Skeletal muscle satellite cell (primary cell): ENCODE measurements around the gene RNF111.
A peak's percentile ranks its signal among the peaks of the same experiment; 100 is the strongest.

Experiments
- H3K27me3 ChIP-seq: 2 replicates; pipeline ENCODE4 v1.7.0; 2013; ENCODE audit warnings: low read length; ENCODE audit not compliant: control insufficient read depth, insufficient read depth
- H3K36me3 ChIP-seq: 2 replicates; pipeline ENCODE4 v1.7.0; 2013; ENCODE audit warnings: mild to moderate bottlenecking, control low read depth, low read length; ENCODE audit not compliant: insufficient read depth
- H3K4me1 ChIP-seq: 2 replicates; pipeline ENCODE4 v1.7.0; 2013; ENCODE audit warnings: low read length; ENCODE audit not compliant: control insufficient read depth, insufficient read depth
- H3K4me2 ChIP-seq: 2 replicates; pipeline ENCODE4 v1.7.0; 2013; ENCODE audit warnings: mild to moderate bottlenecking, low read length
- H3K4me3 ChIP-seq: 2 replicates; pipeline ENCODE4 v1.7.0; 2013; ENCODE audit warnings: low read length
- H3K9ac ChIP-seq: 2 replicates; pipeline ENCODE4 v1.7.0; 2013; ENCODE audit warnings: mild to moderate bottlenecking, low read depth, low read length, moderate library complexity
- H3K9me3 ChIP-seq: replicated peaks from 2 replicates; pipeline ENCODE4 v1.7.0; 2013; ENCODE audit warnings: mild to moderate bottlenecking, control low read depth, low read length

RNF111 gene

GRCh38 chr15:59063042-59063441 is 75.6 kb downstream of the RNF111 start:
- H3K4me3 ChIP-seq = no peak overlapping the region

GRCh38 chr15:59069430-59069829 is 82.0 kb downstream of the RNF111 start:
- H3K4me1 ChIP-seq = no peaks in the 10 kb centered on the region

More at GRCh38 chr15:59063042-59063441, 75.6 kb downstream of the RNF111 start:
- Histone ChIP-seq H3K9ac (no peak overlapping the region), H3K9me3 (no peaks in the 10 kb centered on the region), H3K36me3 (peaks cover 76% of the 10 kb centered on the region), H3K27me3 (no peaks in the 10 kb centered on the region), H3K4me2 (no peak overlapping the region), H3K4me1 (no peaks in the 10 kb centered on the region)

DNA sequence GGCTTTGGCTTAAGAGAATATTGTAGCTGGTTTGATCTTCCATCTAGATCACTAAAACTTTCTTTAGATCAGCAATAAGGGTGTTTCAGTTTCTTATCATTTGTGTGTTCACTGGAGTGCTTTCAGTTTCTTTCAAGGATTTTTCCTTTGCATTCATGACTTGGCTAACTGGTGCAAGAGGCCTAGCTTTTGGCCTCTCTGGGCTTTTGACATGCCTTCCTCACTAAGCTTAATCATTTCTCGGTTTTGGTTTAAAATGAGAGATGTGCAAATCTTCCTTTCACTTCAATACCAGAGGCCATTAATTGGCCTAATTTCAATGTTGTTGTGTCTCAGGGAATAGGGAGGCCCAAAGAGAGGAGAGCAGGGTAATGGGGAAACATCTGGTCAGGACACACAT is 87.1 kb downstream of the RNF111 start:
- H3K4me3 ChIP-seq = no peak overlapping the region
- peaks cover 46% of the 10 kb centered on the region for H3K36me3 ChIP-seq
- H3K4me1 ChIP-seq = no peaks in the 10 kb centered on the region
- no peaks in the 10 kb centered on the region for H3K9me3 ChIP-seq
- H3K9ac ChIP-seq = no peak overlapping the region
- no peak overlapping the region for H3K4me2 ChIP-seq
- H3K27me3 ChIP-seq = no peaks in the 10 kb centered on the region

More at GRCh38 chr15:59069430-59069829, 82.0 kb downstream of the RNF111 start:
- Histone ChIP-seq H3K4me3 (no peak overlapping the region), H3K9ac (no peak overlapping the region), H3K4me2 (no peak overlapping the region), H3K27me3 (no peaks in the 10 kb centered on the region), H3K9me3 (no peaks in the 10 kb centered on the region), H3K36me3 (peaks cover 61% of the 10 kb centered on the region)

GRCh38 chr15:59087731-59088130 is 100.3 kb downstream of the RNF111 start:
- no peaks in the 10 kb centered on the region for H3K27me3 ChIP-seq
- H3K4me1 ChIP-seq = no peaks in the 10 kb centered on the region
- no peak overlapping the region for H3K4me2 ChIP-seq
- H3K9me3 ChIP-seq = no peaks in the 10 kb centered on the region
- no peak overlapping the region for H3K9ac ChIP-seq
- H3K4me3 ChIP-seq = no peak overlapping the region
- peaks cover 48% of the 10 kb centered on the region for H3K36me3 ChIP-seq

GRCh38 chr15:59094077-59094476 is 106.6 kb downstream of the RNF111 start:
- H3K4me1 ChIP-seq = no peaks in the 10 kb centered on the region
- H3K27me3 ChIP-seq = no peaks in the 10 kb centered on the region
- no peaks in the 10 kb centered on the region for H3K9me3 ChIP-seq
- H3K4me2 ChIP-seq = no peak overlapping the region
- H3K36me3 ChIP-seq = peaks cover 61% of the 10 kb centered on the region
- H3K9ac ChIP-seq = no peak overlapping the region
- no peak overlapping the region for H3K4me3 ChIP-seq

DNA sequence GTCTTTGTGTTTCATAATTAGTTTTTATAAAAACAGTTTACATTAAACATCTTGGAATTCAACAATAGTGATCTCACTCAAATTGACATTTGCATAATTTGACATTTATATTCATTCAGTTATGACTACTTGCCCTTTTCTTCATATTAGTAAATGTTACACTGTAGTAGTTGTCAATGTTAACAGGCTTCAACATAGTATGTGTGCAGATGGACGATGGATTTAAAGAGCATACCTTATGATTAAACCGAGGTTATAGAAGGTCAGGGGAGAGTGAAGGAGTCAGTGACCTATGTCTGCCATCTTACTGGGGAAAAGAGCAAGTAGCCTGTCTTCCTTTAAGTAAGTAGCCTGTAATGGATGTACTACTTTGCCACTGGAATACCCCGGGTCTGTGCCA is 109.0 kb downstream of the RNF111 start:
- no peak overlapping the region for H3K4me2 ChIP-seq
- H3K27me3 ChIP-seq = no peaks in the 10 kb centered on the region
- no peaks in the 10 kb centered on the region for H3K4me1 ChIP-seq
- peaks cover 41% of the 10 kb centered on the region for H3K36me3 ChIP-seq
- H3K9ac ChIP-seq = no peak overlapping the region
- no peaks in the 10 kb centered on the region for H3K9me3 ChIP-seq
- H3K4me3 ChIP-seq = no peak overlapping the region

GRCh38 chr15:59099162-59099685 is 111.8 kb downstream of the RNF111 start:
- no peak overlapping the region for H3K4me2 ChIP-seq
- peaks cover 22% of the 10 kb centered on the region for H3K36me3 ChIP-seq
- H3K9me3 ChIP-seq = no peaks in the 10 kb centered on the region
- peaks cover under 1% of the 10 kb centered on the region for H3K4me1 ChIP-seq
- no peak overlapping the region for H3K4me3 ChIP-seq
- no peaks in the 10 kb centered on the region for H3K27me3 ChIP-seq
- no peak overlapping the region for H3K9ac ChIP-seq

- no peaks in the 10 kb centered on the region for H3K27me3 ChIP-seq
- H3K9me3 ChIP-seq = no peaks in the 10 kb centered on the region
- H3K36me3 ChIP-seq = peaks cover 16% of the 10 kb centered on the region
- peak overlapping the region; percentile 74 for H3K9ac ChIP-seq
- H3K4me3 ChIP-seq = peak overlapping the region; percentile 85
- H3K4me1 ChIP-seq = peaks cover 13% of the 10 kb centered on the region
- peak overlapping the region; percentile 88 for H3K4me2 ChIP-seq
Observed at GRCh38 chr15:59104602-59104911, 117.1 kb downstream of the RNF111 start.

DNA sequence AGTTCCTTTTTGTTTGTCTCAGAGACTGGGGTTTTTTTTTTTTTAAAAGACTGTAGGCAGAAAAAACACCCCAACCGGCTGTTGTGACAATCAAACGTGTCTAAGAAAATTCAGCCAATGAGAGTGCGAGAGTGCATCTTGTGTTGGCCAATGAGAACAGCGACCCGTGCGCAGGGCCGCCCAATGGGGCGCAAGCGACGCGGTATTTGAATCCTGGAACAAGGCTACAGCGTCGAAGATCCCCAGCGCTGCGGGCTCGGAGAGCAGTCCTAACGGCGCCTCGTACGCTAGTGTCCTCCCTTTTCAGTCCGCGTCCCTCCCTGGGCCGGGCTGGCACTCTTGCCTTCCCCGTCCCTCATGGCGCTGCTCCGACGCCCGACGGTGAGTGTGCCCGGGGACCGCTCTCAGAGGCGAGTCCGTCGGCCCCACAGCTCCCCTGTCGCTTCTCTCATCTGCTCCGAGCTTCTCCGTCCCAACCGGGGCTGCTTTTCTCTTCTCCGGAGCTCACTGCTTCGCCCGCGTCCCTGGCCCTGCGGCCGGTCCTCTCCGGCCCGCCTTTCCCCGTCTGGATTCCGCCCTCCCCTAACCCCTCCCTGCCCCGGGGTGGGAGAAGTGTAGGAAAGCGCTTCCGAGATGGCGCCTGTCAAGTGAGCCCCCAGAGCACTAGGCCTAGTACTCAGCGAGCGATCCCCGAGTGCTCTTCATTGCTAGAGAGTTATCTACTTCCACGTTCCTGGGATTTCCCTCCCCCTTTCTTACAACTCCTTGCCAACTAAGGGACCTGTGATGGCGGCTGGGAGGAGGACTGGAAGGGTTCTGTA is 117.7 kb downstream of the RNF111 start, which contains the start of gene CCNB2:
CCNB2 (plus strand) TSS at position 235 of the 821 bp plus-strand sequence; CDS start at position 358, 123 bp downstream.
- peaks cover 13% of the 10 kb centered on the region for H3K4me1 ChIP-seq
- no peaks in the 10 kb centered on the region for H3K27me3 ChIP-seq
- peaks cover 16% of the 10 kb centered on the region for H3K36me3 ChIP-seq
- no peaks in the 10 kb centered on the region for H3K9me3 ChIP-seq
- peak within 1 kb of the TSS; percentile 83 for H3K9ac ChIP-seq
- peak within 1 kb of the TSS; percentile 85 for H3K4me3 ChIP-seq
- H3K4me2 ChIP-seq = peak within 1 kb of the TSS; percentile 88

GRCh38 chr15:59105854-59106253 is 118.4 kb downstream of the RNF111 start:
- peak overlapping the region; percentile 85 for H3K4me3 ChIP-seq

GRCh38 chr15:59111251-59111650 is 123.8 kb downstream of the RNF111 start:
- Histone ChIP-seq H3K4me1 (peaks cover 3% of the 10 kb centered on the region), H3K9ac (no peak overlapping the region), H3K4me2 (no peak overlapping the region), H3K4me3 (no peak overlapping the region), H3K36me3 (peaks cover 48% of the 10 kb centered on the region), H3K9me3 (no peaks in the 10 kb centered on the region), H3K27me3 (no peaks in the 10 kb centered on the region)

More at GRCh38 chr15:59105854-59106253, 118.4 kb downstream of the RNF111 start:
- Histone ChIP-seq H3K4me2 (peak overlapping the region; percentile 88), H3K36me3 (peaks cover 19% of the 10 kb centered on the region), H3K9me3 (no peaks in the 10 kb centered on the region), H3K27me3 (no peaks in the 10 kb centered on the region), H3K9ac (peak overlapping the region; percentile 83), H3K4me1 (peaks cover 13% of the 10 kb centered on the region)

DNA sequence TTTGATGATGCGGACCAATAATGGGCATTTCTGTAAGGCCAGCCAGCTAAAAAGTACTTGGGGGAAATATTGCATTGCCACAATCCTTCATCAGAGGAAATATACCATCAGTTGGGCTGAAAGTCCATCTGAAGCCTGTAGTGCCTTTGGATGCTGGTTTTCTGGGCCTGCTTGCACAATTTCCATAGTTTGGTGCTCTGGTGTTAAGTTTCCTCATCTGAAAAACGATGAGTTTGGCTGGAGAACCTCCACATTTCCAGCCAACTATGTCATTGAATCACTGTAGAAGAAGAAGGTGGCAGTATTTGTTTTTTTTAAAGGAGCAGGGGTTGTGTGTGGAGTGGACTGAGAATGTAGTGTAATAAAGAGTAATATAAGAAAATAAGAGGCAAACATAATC is 127.6 kb downstream of the RNF111 start:
- H3K9me3 ChIP-seq = no peaks in the 10 kb centered on the region
- H3K36me3 ChIP-seq = peaks cover 60% of the 10 kb centered on the region
- H3K4me1 ChIP-seq = no peaks in the 10 kb centered on the region
- no peak overlapping the region for H3K9ac ChIP-seq
- no peaks in the 10 kb centered on the region for H3K27me3 ChIP-seq
- H3K4me2 ChIP-seq = no peak overlapping the region
- no peak overlapping the region for H3K4me3 ChIP-seq
